Measurements from ENCODE around the gene MARCHF5. TPM values are rescaled to one million over a fixed set of nuclear protein-coding genes. Genes with fewer than 3 reads are reported as not detected.

MARCHF5 gene
- total and polyA plus RNA-seq, 4 donors = 9.7 to 18.4 (median 16.5) TPM

- DNase-seq (ENCODE audit: low spot score) = no peak
- H3K9me3 ChIP-seq (ENCODE audit: control insufficient read depth in 4 of 4, low read length in 3 of 4) = no peaks in the 10 kb centered on the region
- H3K4me3 ChIP-seq (ENCODE audit: low read depth in 1 of 3, low read length in 3 of 3) = no peak overlapping the region
- WGBS = 97% methylated on average over 4 of the region's 4 CpGs
- no peaks in the 10 kb centered on the region for H3K27me3 ChIP-seq (ENCODE audit: control insufficient read depth in 4 of 4, insufficient read depth in 4 of 4, low read length in 3 of 4)
- H3K4me1 ChIP-seq (ENCODE audit: control insufficient read depth in 4 of 4, insufficient read depth in 4 of 4, low read length in 3 of 4) = no peaks in the 10 kb centered on the region
- H3K9ac ChIP-seq (ENCODE audit: low read depth in 1 of 2, low read length in 2 of 2) = no peak overlapping the region
- H3K36me3 ChIP-seq (ENCODE audit: control insufficient read depth in 4 of 4, insufficient read depth in 3 of 4, low read depth in 1 of 4, low read length in 3 of 4) = peaks cover 3 to 22% (median 14%) of the 10 kb centered on the region in 4 donors
- no peak overlapping the region for H3K27ac ChIP-seq (ENCODE audit: low read depth in 1 of 2, low read length in 2 of 2)
- TF ChIP-seq NR2F2 (IDR thresholded peaks at IDR 0.05) = no peak
- no peak for TF ChIP-seq RXRA (IDR thresholded peaks at IDR 0.05)
- TF ChIP-seq REST (IDR thresholded peaks at IDR 0.05) = no peak
- TF ChIP-seq CTCF (IDR thresholded peaks at IDR 0.05; ENCODE audit: low read depth, low read length, missing input control) = no peak
- TF ChIP-seq ZBTB33 (IDR thresholded peaks at IDR 0.05) = no peak
- TF ChIP-seq, protein P1, sequence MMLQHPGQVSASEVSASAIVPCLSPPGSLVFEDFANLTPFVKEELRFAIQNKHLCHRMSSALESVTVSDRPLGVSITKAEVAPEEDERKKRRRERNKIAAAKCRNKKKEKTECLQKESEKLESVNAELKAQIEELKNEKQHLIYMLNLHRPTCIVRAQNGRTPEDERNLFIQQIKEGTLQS (IDR thresholded peaks at IDR 0.05) = no peak
- no peak for TF ChIP-seq TAF1 (conservative IDR thresholded peaks at IDR 0.05)
Observed at GRCh38 chr10:92350411-92350810, 59.4 kb downstream of the MARCHF5 start.

- no peak for DNase-seq (ENCODE audit: low spot score)
- H3K27me3 ChIP-seq (ENCODE audit: control insufficient read depth in 4 of 4, insufficient read depth in 4 of 4, low read length in 3 of 4) = no peaks in the 10 kb centered on the region
- WGBS = 70% methylated on average over 4 of the region's 4 CpGs
- no peak for TF ChIP-seq HNF4A (conservative IDR thresholded peaks at IDR 0.05)
- TF ChIP-seq GABPA (IDR thresholded peaks at IDR 0.05 in 1 of 2, conservative IDR thresholded peaks at IDR 0.05 in 1 of 2) = no peak
- TF ChIP-seq ZBTB33 (IDR thresholded peaks at IDR 0.05) = no peak
- no peak for TF ChIP-seq RXRA (IDR thresholded peaks at IDR 0.05)
- TF ChIP-seq RAD21 (IDR thresholded peaks at IDR 0.05) = no peak
- TF ChIP-seq FOXA1 (IDR thresholded peaks at IDR 0.05) = no peak
- TF ChIP-seq TAF1 (conservative IDR thresholded peaks at IDR 0.05) = no peak
- no peak for TF ChIP-seq CTCF (IDR thresholded peaks at IDR 0.05; ENCODE audit: low read depth, low read length, missing input control)
- TF ChIP-seq HNF4G (IDR thresholded peaks at IDR 0.05) = no peak
- TF ChIP-seq EGR1 (IDR thresholded peaks at IDR 0.05; ENCODE audit: low read depth in 2 of 2) = no peak
- TF ChIP-seq, protein P1 (IDR thresholded peaks at IDR 0.05) = no peak
- H3K4me1 ChIP-seq (ENCODE audit: control insufficient read depth in 4 of 4, insufficient read depth in 4 of 4, low read length in 3 of 4) = no peaks in the 10 kb centered on the region
- H3K9ac ChIP-seq (ENCODE audit: low read depth in 1 of 2, low read length in 2 of 2) = no peak overlapping the region
- H3K36me3 ChIP-seq (ENCODE audit: control insufficient read depth in 4 of 4, insufficient read depth in 3 of 4, low read depth in 1 of 4, low read length in 3 of 4) = peaks cover 0 to 17% (median 11%) of the 10 kb centered on the region in 4 donors
- peaks cover 0 to under 1% (median 0%) of the 10 kb centered on the region in 4 donors for H3K9me3 ChIP-seq (ENCODE audit: control insufficient read depth in 4 of 4, low read length in 3 of 4)
- no peak overlapping the region for H3K27ac ChIP-seq (ENCODE audit: low read depth in 1 of 2, low read length in 2 of 2)
- no peak overlapping the region for H3K4me3 ChIP-seq (ENCODE audit: low read depth in 1 of 3, low read length in 3 of 3)
Observed at GRCh38 chr10:92354587-92354986, 63.6 kb downstream of the MARCHF5 start.

Data from liver (tissue), 9 donors.